NB4 (cell line): ENCODE measurements around the gene TAS2R13.

Source experiments
- DNase-seq: peaks from one replicate; pipeline ENCODE4 v3.0.0; 2010; ENCODE audit warnings: low read depth
- H3K4me3 ChIP-seq: one replicate; pipeline ENCODE4 v1.5.1; 2011; ENCODE audit warnings: mild to moderate bottlenecking, low read depth, low read length, moderate library complexity
- CTCF ChIP-seq: IDR thresholded peaks from one replicate; pipeline ENCODE4 v1.5.1; 2012; ENCODE audit warnings: low read depth, low read length
- MYC ChIP-seq: IDR thresholded peaks from 2 replicates; pipeline ENCODE4 v1.6.1; 2011; ENCODE audit warnings: low read depth, low read length
- POLR2A ChIP-seq: IDR thresholded peaks from 2 replicates; pipeline ENCODE4 v1.6.1; 2011; ENCODE audit warnings: mild to moderate bottlenecking; ENCODE audit not compliant: insufficient read length; ENCODE audit errors: extremely low read depth
- TF ChIP-seq, protein P1 (sequence below): IDR thresholded peaks from 2 replicates; pipeline ENCODE4 v1.6.1; 2011; ENCODE audit warnings: low read depth, low read length

The TAS2R13 gene

GRCh38 chr12:10928746-10929286 lies 19.5 kb upstream of the TAS2R13 start, which contains the start of gene PRH2:
Gene PRH2 (plus strand): TSS chr12:10929236. CDS start chr12:10929274, 38 bp downstream.
- TF ChIP-seq, protein P1, sequence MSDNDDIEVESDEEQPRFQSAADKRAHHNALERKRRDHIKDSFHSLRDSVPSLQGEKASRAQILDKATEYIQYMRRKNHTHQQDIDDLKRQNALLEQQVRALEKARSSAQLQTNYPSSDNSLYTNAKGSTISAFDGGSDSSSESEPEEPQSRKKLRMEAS = no peak
- TF ChIP-seq MYC (no peak), CTCF (no peak), POLR2A (no peak)
- DNase-seq = no peak
- no peak within 1 kb of the TSS for H3K4me3 ChIP-seq

GRCh38 chr12:10926269-10926668 lies 16.9 kb upstream of the TAS2R13 start:
- H3K4me3 ChIP-seq = no peak overlapping the region
- TF ChIP-seq POLR2A (no peak), MYC (no peak), CTCF (no peak)
- TF ChIP-seq, protein P1 = no peak

GRCh38 chr12:10919809-10920208 lies 10.4 kb upstream of the TAS2R13 start:
- TF ChIP-seq CTCF = no peak
- TF ChIP-seq POLR2A = no peak
- no peak for TF ChIP-seq MYC
- TF ChIP-seq, protein P1 = no peak
- no peak for DNase-seq
- H3K4me3 ChIP-seq = no peak overlapping the region

More at GRCh38 chr12:10926269-10926668, 16.9 kb upstream of the TAS2R13 start:
- DNase-seq = no peak

DNA sequence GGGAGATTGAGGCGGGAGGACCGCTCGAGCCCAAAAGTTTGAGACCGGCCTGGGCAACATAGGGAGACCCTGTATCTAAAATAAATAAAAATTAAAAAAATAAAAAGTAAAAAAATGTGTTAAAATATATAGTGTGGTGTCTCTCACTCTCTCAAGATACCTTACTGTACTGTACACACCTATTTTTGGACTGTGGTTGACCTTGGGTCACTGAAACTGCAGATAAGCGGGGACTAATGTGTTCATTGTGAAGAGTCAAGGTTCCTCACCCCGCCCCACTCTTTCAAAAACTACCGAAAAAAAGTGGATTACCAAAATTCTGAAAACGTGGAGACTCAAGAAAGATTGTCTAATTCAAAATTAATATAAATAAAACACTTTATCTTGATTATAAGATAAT lies 1.0 kb upstream of the TAS2R13 start:
- DNase-seq = no peak
- no peak overlapping the region for H3K4me3 ChIP-seq
- no peak for TF ChIP-seq POLR2A
- TF ChIP-seq CTCF = no peak
- TF ChIP-seq, protein P1 = no peak
- no peak for TF ChIP-seq MYC

DNA sequence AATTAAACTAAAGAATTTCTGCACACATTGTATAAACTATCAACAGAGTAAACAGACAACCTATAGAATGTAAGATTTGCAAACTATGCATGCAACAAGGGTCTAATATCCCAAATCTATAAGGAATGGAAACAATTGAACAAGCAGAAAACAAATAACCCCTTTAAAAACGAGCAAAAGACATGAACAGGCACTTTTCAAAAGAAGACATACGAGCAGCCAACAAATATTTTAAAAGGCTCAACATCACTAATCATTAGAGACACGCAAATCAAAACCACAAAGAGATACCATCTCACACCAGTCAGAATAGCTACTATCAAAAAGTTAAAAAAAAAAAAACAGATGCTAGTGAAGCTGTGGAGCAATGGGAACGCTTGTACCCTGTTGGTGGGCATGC lies 4.7 kb downstream of the TAS2R13 start:
- DNase-seq = no peak
- no peak for TF ChIP-seq MYC

GRCh38 chr12:10901427-10901826 lies 7.9 kb downstream of the TAS2R13 start:
- H3K4me3 ChIP-seq = no peak overlapping the region
- TF ChIP-seq CTCF (no peak), POLR2A (no peak), MYC (no peak)
- TF ChIP-seq, protein P1 = no peak
- DNase-seq = no peak

More for the DNA sequence above, 4.7 kb downstream of the TAS2R13 start:
- no peak overlapping the region for H3K4me3 ChIP-seq
